ENCODE measurements around the gene RNF121.

RNF121 gene

GRCh38 chr11:71955898-71956456, 27.1 kb downstream of the RNF121 start:
- no peak overlapping the region for H3K4me3 ChIP-seq (ENCODE audit: control insufficient read depth, low read depth, low read length)
- TF ChIP-seq, protein P1, sequence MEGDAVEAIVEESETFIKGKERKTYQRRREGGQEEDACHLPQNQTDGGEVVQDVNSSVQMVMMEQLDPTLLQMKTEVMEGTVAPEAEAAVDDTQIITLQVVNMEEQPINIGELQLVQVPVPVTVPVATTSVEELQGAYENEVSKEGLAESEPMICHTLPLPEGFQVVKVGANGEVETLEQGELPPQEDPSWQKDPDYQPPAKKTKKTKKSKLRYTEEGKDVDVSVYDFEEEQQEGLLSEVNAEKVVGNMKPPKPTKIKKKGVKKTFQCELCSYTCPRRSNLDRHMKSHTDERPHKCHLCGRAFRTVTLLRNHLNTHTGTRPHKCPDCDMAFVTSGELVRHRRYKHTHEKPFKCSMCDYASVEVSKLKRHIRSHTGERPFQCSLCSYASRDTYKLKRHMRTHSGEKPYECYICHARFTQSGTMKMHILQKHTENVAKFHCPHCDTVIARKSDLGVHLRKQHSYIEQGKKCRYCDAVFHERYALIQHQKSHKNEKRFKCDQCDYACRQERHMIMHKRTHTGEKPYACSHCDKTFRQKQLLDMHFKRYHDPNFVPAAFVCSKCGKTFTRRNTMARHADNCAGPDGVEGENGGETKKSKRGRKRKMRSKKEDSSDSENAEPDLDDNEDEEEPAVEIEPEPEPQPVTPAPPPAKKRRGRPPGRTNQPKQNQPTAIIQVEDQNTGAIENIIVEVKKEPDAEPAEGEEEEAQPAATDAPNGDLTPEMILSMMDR (IDR thresholded peaks at IDR 0.05; ENCODE audit: control insufficient read depth, insufficient read depth, low read depth, low read length, missing control alignments): no peak
- no peak for DNase-seq (ENCODE audit: low read depth)

- TF ChIP-seq, protein P1 (IDR thresholded peaks at IDR 0.05; ENCODE audit: control insufficient read depth, insufficient read depth, low read depth, low read length, missing control alignments): no peak
- DNase-seq (ENCODE audit: low read depth): peak; percentile 23
- no peak overlapping the region for H3K4me3 ChIP-seq (ENCODE audit: control insufficient read depth, low read depth, low read length)
Observed at GRCh38 chr11:71962428-71963038, 33.7 kb downstream of the RNF121 start.

DNA sequence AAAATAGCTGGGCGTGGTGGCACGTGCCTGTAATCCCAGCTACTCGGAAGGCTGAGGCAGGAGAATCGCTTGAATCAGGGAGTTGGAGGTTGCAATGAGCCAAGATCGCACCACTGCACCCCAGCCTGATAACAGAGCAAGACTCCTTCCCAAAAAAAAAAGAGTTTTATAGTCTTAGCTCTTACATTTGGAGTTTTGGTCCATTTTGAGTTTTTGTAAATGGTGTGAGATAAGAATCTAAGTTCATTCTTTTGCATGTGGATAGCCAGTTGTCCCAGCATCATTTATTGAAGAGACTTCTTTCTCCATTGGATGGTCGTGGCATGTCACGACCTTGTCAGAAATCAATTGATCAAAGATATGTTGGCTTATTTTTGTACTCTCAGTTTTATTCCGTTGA, 34.6 kb downstream of the RNF121 start:
- TF ChIP-seq, protein P1 (IDR thresholded peaks at IDR 0.05; ENCODE audit: control insufficient read depth, insufficient read depth, low read depth, low read length, missing control alignments): no peak
- no peak for DNase-seq (ENCODE audit: low read depth)
- no peak overlapping the region for H3K4me3 ChIP-seq (ENCODE audit: control insufficient read depth, low read depth, low read length)

DNA sequence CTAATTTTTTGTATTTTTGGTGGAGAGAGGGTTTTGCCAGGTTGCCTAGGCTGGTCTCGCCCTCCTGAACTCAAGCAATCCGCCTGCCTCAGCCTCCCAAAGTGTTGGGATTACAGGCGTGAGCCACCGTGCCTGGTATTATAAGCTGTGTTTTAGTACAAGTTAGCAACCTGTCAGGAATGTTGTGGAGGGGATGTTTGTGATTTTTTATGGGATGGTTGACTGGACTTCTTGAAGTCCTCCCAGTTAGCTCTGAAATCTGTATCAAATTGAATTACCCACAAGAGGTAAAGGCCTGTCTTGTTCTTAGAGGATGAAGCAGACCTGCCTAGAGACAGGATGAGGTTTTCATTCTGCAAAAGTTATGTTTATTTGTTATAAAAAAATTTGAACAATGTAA, 35.8 kb downstream of the RNF121 start:
- no peak for DNase-seq (ENCODE audit: low read depth)
- TF ChIP-seq, protein P1 (IDR thresholded peaks at IDR 0.05; ENCODE audit: control insufficient read depth, insufficient read depth, low read depth, low read length, missing control alignments): no peak
- H3K4me3 ChIP-seq (ENCODE audit: control insufficient read depth, low read depth, low read length): no peak overlapping the region

GRCh38 chr11:71971680-71972079, 42.8 kb downstream of the RNF121 start:
- DNase-seq (ENCODE audit: low read depth): no peak
- TF ChIP-seq, protein P1 (IDR thresholded peaks at IDR 0.05; ENCODE audit: control insufficient read depth, insufficient read depth, low read depth, low read length, missing control alignments): no peak
- no peak overlapping the region for H3K4me3 ChIP-seq (ENCODE audit: control insufficient read depth, low read depth, low read length)

DNA sequence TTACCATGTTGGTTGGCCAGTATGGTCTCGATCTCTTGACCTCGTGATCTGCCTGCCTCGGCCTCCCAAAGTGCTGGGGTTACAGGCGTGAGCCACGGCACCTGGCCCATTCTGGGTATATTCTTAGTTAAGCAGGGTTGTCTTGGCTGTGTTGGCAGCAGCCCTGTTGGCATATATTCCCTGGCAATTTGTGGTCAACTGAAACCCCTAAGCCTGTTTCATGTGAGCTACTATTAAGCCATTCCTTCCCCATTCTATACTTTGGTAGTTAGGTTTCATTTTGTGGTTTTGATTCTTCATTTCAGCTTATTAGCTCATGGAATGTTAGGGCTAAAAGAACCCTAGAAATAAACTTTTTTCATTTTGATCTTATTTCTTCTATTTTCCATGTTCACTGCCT, 47.7 kb downstream of the RNF121 start:
- H3K4me3 ChIP-seq (ENCODE audit: control insufficient read depth, low read depth, low read length): no peak overlapping the region
- TF ChIP-seq, protein P1 (IDR thresholded peaks at IDR 0.05; ENCODE audit: control insufficient read depth, insufficient read depth, low read depth, low read length, missing control alignments): no peak
- DNase-seq (ENCODE audit: low read depth): no peak

Measured in AG09309 (cell line).